ENCODE data around the gene FHOD1. TPM values are rescaled to one million over a fixed set of nuclear protein-coding genes. Genes with fewer than 3 reads are reported as not detected.
A peak's percentile ranks its signal among the peaks of the same experiment; 100 is the strongest.

FHOD1 gene
- total and polyA plus RNA-seq, 9 of the 15 experiments (the other 6 are each of a cell fraction or from before 2014, with no cell fraction given), result 18.7 to 126 (median 32.3) TPM

DNA sequence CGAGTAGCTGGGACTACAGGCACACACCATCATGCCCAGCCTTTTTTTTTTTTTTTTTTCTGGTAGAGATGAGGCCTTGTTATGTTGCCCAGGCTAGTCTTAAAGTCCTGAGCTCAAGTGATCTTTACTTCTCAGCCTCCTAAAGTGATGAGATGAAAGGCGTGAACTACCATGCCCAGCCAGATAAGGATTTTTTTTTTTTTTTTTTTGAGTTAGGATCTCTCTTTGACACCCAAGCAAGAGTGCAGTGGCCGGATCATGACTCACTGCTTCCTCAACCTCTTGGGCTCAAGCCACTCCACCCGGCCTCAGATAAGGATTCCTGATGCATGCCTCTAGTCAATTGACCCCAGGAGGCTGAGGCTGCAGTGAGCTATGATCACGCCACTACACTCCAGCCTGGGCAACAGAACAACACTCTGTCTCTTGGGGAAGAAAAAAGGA, 20.9 kb upstream of the FHOD1 start (continued):
- TF ChIP-seq MYC (IDR thresholded peaks at IDR 0.05; ENCODE audit: low read depth, low read length) (peak; percentile 73), MYC (CRISPR knock-in tag; IDR thresholded peaks at IDR 0.05; ENCODE audit: borderline replicate concordance, low read depth) (no peak), NCOR1 (IDR thresholded peaks at IDR 0.05) (peak; percentile 83), OTX1 (CRISPR knock-in tag; IDR thresholded peaks at IDR 0.05) (no peak), RBM25 (IDR thresholded peaks at IDR 0.05; ENCODE audit: low read depth, low read length, severe bottlenecking) (no peak), NR2C1 (IDR thresholded peaks at IDR 0.05) (no peak), NR2C1 (tag; IDR thresholded peaks at IDR 0.05) (peak; percentile 60; the same call in 1 of the 2 replicates), ZNF584 (CRISPR knock-in tag; IDR thresholded peaks at IDR 0.05; ENCODE audit: low read depth) (no peak; the same call in 1 of the 2 replicates), RFX5 (IDR thresholded peaks at IDR 0.05; ENCODE audit: low read depth, low read length) (no peak), ZFP36 (IDR thresholded peaks at IDR 0.05; ENCODE audit: low read depth, low read length, partially characterized antibody) (no peak), NONO (IDR thresholded peaks at IDR 0.05; ENCODE audit: low read depth in 2 of 2, low read length in 1 of 2) (no peak), ZFP1 (CRISPR knock-in tag; IDR thresholded peaks at IDR 0.05) (no peak), ZNF146 (CRISPR knock-in tag; IDR thresholded peaks at IDR 0.05; ENCODE audit: unreplicated experiment) (no peak), CBX3 (IDR thresholded peaks at IDR 0.05; ENCODE audit: borderline replicate concordance in 1 of 2, low read length in 2 of 2) (no peak), KAT7 (CRISPR knock-in tag; IDR thresholded peaks at IDR 0.05; ENCODE audit: borderline replicate concordance) (no peak), NFIC (IDR thresholded peaks at IDR 0.05) (peak; percentile 76), SUPT5H (IDR thresholded peaks at IDR 0.05) (peak; percentile 27; the same call in 1 of the 2 replicates), SMARCA4 (IDR thresholded peaks at IDR 0.05) (peak; percentile 99), YY1 (IDR thresholded peaks at IDR 0.05; ENCODE audit: borderline replicate concordance in 1 of 3, control insufficient read depth in 1 of 3, extremely low read depth in 1 of 3, insufficient read depth in 3 of 3, insufficient read length in 1 of 3, insufficient replicate concordance in 2 of 3, low read depth in 1 of 3, low read length in 2 of 3) (no peak), PHTF2 (CRISPR knock-in tag; IDR thresholded peaks at IDR 0.05) (no peak), CBFB (CRISPR knock-in tag; IDR thresholded peaks at IDR 0.05) (no peak), CGGBP1 (CRISPR knock-in tag; IDR thresholded peaks at IDR 0.05) (no peak)
- TF ChIP-seq, protein P1, sequence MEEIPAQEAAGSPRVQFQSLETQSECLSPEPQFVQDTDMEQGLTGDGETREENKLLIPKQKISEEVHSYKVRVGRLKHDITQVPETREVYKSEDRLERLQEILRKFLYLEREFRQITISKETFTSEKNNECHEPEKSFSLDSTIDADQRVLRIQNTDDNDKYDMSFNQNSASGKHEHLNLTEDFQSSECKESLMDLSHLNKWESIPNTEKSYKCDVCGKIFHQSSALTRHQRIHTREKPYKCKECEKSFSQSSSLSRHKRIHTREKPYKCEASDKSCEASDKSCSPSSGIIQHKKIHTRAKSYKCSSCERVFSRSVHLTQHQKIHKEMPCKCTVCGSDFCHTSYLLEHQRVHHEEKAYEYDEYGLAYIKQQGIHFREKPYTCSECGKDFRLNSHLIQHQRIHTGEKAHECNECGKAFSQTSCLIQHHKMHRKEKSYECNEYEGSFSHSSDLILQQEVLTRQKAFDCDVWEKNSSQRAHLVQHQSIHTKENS (CRISPR knock-in tag; IDR thresholded peaks at IDR 0.05), result no peak
- TF ChIP-seq, protein P2, sequence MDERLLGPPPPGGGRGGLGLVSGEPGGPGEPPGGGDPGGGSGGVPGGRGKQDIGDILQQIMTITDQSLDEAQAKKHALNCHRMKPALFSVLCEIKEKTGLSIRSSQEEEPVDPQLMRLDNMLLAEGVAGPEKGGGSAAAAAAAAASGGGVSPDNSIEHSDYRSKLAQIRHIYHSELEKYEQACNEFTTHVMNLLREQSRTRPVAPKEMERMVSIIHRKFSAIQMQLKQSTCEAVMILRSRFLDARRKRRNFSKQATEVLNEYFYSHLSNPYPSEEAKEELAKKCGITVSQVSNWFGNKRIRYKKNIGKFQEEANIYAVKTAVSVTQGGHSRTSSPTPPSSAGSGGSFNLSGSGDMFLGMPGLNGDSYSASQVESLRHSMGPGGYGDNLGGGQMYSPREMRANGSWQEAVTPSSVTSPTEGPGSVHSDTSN (CRISPR knock-in tag; IDR thresholded peaks at IDR 0.05; ENCODE audit: low read depth), result no peak
- TF ChIP-seq, protein P2 (tag; conservative IDR thresholded peaks at IDR 0.05; ENCODE audit: low read depth), result peak; percentile 81
- TF ChIP-seq, protein P3, sequence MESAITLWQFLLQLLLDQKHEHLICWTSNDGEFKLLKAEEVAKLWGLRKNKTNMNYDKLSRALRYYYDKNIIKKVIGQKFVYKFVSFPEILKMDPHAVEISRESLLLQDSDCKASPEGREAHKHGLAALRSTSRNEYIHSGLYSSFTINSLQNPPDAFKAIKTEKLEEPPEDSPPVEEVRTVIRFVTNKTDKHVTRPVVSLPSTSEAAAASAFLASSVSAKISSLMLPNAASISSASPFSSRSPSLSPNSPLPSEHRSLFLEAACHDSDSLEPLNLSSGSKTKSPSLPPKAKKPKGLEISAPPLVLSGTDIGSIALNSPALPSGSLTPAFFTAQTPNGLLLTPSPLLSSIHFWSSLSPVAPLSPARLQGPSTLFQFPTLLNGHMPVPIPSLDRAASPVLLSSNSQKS (CRISPR knock-in tag; IDR thresholded peaks at IDR 0.05), result no peak

Measured in K562 (cell line).